HEK293T (cell line): ENCODE results near the gene MFAP4.

Experiments
- ARNT ChIP-seq: fragments of 450-650 bp; IDR thresholded peaks from 2 replicates; pipeline ENCODE4 v1.6.1; 2017; ENCODE audit warnings: mild to moderate bottlenecking
- NFRKB ChIP-seq: fragments of 450-650 bp; IDR thresholded peaks from 2 replicates; pipeline ENCODE4 v1.6.1; 2016; ENCODE audit warnings: mild to moderate bottlenecking, moderate library complexity
- SP1 ChIP-seq: fragments of 450-650 bp; IDR thresholded peaks from 2 replicates; pipeline ENCODE4 v1.6.1; 2017
- SUZ12 ChIP-seq: fragments of 450-650 bp; IDR thresholded peaks from 2 replicates; pipeline ENCODE4 v1.6.1; 2016; ENCODE audit warnings: mild to moderate bottlenecking

DNA sequence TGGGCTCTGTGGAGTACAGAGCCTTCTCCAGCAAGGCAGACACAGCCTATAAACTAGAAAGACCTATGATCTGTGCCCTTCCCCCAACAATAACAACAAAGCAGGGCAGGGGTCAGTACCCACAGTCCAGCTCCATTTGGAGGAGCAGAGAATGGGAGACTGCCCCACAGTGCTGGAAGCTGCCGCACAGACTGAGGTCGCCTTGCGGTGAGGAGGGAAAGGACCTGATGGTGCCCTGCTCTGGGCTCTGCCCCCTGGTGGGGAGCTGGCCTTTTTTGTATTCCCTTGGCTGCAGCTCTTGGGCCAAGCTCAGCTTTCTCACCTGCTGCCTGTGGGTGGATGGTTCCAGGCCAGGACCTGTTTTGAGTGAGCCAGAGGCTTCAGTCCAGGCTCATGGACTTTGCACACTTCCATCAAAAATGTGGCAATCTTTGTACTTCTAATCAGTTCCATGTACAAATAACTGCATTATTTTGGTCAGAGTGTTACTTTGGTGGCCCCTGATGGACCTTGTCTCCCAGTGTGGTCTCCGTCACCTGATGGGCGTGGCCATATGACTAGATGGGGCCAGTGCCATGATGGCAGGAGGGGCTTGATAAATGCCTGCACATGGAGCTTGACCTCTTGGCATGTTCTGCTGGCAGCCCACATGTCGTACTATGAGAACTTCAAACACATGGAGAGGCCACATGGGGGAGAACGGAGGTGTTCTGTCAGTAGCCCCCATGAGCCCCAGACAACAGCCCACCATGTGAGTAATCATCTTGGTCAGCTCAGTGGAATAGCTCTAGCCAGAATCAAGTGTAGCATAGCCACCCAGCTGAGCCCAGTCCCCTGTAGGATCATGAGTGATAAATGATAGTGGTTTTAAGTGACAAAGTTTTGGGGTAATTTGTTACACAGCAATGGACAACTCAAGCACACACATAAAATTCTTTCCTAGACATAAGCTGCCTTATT is 48.7 kb downstream of the MFAP4 start:
- no peak for TF ChIP-seq NFRKB
- TF ChIP-seq SUZ12 = no peak
- TF ChIP-seq ARNT = no peak
- TF ChIP-seq SP1 = no peak
